HepG2 (cell line): ENCODE measurements around the gene DLL4. TPM values are rescaled to one million over a fixed set of nuclear protein-coding genes. Genes with fewer than 3 reads are reported as not detected.

ENCODE experiments used
- ARID2 ChIP-seq: sonication (generic); formaldehyde crosslinking; IDR thresholded peaks from 2 replicates; pipeline ENCODE4 v1.8.1; 2022; ENCODE audit warnings: mild to moderate bottlenecking, missing genetic modification reagents, borderline replicate concordance
- ARID4A ChIP-seq: sonication (generic); formaldehyde crosslinking; IDR thresholded peaks from 2 replicates; pipeline ENCODE4 v1.5.0; 2020; ENCODE audit warnings: mild to moderate bottlenecking, missing genetic modification reagents, borderline replicate concordance
- CREM ChIP-seq, 2 experiments: sonication (generic) in 1 of 2; formaldehyde crosslinking in 1 of 2; IDR thresholded peaks; 2 replicates each; pipeline versions ENCODE4 v1.4.0 to v1.6.1; 2016 to 2020; ENCODE audit warnings: antibody characterized with exemption in 1 of 2, mild to moderate bottlenecking in 1 of 2, missing genetic modification reagents in 1 of 2
- DMAP1 ChIP-seq: IDR thresholded peaks from 2 replicates; pipeline ENCODE4 v1.6.1; 2016
- DPF2 ChIP-seq: sonication (generic); formaldehyde crosslinking; IDR thresholded peaks from 2 replicates; pipeline ENCODE4 v1.4.0; 2020; ENCODE audit warnings: mild to moderate bottlenecking, low read depth, missing genetic modification reagents, borderline replicate concordance
- ETV6 ChIP-seq: sonication (generic); formaldehyde crosslinking; conservative IDR thresholded peaks from 2 replicates; pipeline ENCODE4 v1.4.0; 2020; ENCODE audit warnings: missing genetic modification reagents
- HDAC6 ChIP-seq: fragments of 200-600 bp; sonication (generic); IDR thresholded peaks from 2 replicates; pipeline ENCODE4 v1.7.0; 2017; ENCODE audit warnings: mild to moderate bottlenecking, antibody characterized with exemption, low read length, low read depth
- HMG20A ChIP-seq: IDR thresholded peaks from 2 replicates; pipeline ENCODE4 v1.6.1; 2016; ENCODE audit warnings: borderline replicate concordance
- MXI1 ChIP-seq: IDR thresholded peaks from 3 replicates; pipeline ENCODE4 v1.6.1; 2012; ENCODE audit warnings: low read depth, low read length, inconsistent platforms, borderline replicate concordance
- NFATC3 ChIP-seq: sonication (generic); formaldehyde crosslinking; IDR thresholded peaks from 2 replicates; pipeline ENCODE4 v1.5.1; 2020; ENCODE audit warnings: mild to moderate bottlenecking, missing genetic modification reagents
- PHF21A ChIP-seq: sonication (generic); formaldehyde crosslinking; IDR thresholded peaks from 2 replicates; pipeline ENCODE4 v1.5.0; 2020; ENCODE audit warnings: mild to moderate bottlenecking, missing genetic modification reagents
- TRIM24 ChIP-seq: sonication (generic); formaldehyde crosslinking; IDR thresholded peaks from 2 replicates; pipeline ENCODE4 v1.8.0; 2022; ENCODE audit warnings: mild to moderate bottlenecking, missing genetic modification reagents
- YY1 ChIP-seq: IDR thresholded peaks from 2 replicates; pipeline ENCODE4 v1.6.1; 2011; ENCODE audit warnings: low read length, low read depth, moderate library complexity, mild to moderate bottlenecking; ENCODE audit not compliant: insufficient read depth, insufficient replicate concordance
- ZMYM4 ChIP-seq: sonication (generic); formaldehyde crosslinking; IDR thresholded peaks from 2 replicates; pipeline ENCODE4 v1.8.1; 2023; ENCODE audit warnings: mild to moderate bottlenecking, missing genetic modification reagents
- ZNF235 ChIP-seq: sonication (generic); formaldehyde crosslinking; IDR thresholded peaks from 2 replicates; pipeline ENCODE4 v1.8.1; 2023; ENCODE audit warnings: mild to moderate bottlenecking, missing genetic modification reagents, borderline replicate concordance
- ZNF468 ChIP-seq: sonication (generic); formaldehyde crosslinking; IDR thresholded peaks from 2 replicates; pipeline ENCODE4 v1.8.0; 2022; ENCODE audit warnings: mild to moderate bottlenecking, moderate library complexity, missing genetic modification reagents
- ZNF549 ChIP-seq: sonication (generic); formaldehyde crosslinking; IDR thresholded peaks from 2 replicates; pipeline ENCODE4 v1.5.0; 2020; ENCODE audit warnings: missing genetic modification reagents
- ZNF570 ChIP-seq: sonication (generic); formaldehyde crosslinking; IDR thresholded peaks from 2 replicates; pipeline ENCODE4 v1.4.0; 2020; ENCODE audit warnings: mild to moderate bottlenecking, missing genetic modification reagents, borderline replicate concordance
- ZNF740 ChIP-seq: sonication (generic); formaldehyde crosslinking; IDR thresholded peaks from 2 replicates; pipeline ENCODE4 v1.4.0; 2020; ENCODE audit warnings: missing genetic modification reagents
- polyA plus RNA-seq, 8 experiments: library from polyadenylated mRNA; depleted of rRNA in 3 of 8; stranded (reverse) in 7 of 8; unstranded in 1 of 8; fragments of >200 nt; fragmentation: Illumina TruSeq in 4 of 8; extraction: Trizol in 4 of 8; gene quantifications; 2 replicates each; pipeline versions ENCODE4 v1.2.1 to v1.2.3, GENCODE V29; 2011 to 2016; ENCODE audit warnings: low read depth in 4 of 8, missing spikeins in 1 of 8, mixed read lengths in 1 of 8; ENCODE audit not compliant: insufficient read depth in 1 of 8
- total RNA-seq, 5 experiments: library from RNA; depleted of rRNA; stranded (reverse); fragments of >200 nt; fragmentation: Illumina TruSeq; extraction: Trizol; gene quantifications; 2 replicates each; pipeline ENCODE4 v1.2.3, GENCODE V29; 2016; ENCODE audit warnings: low read depth in 1 of 5
- TF ChIP-seq, protein P1 (sequence below): sonication (generic); formaldehyde crosslinking; IDR thresholded peaks from 2 replicates; pipeline ENCODE4 v1.5.0; 2020; ENCODE audit warnings: mild to moderate bottlenecking, missing genetic modification reagents

DLL4 gene
- total and polyA plus RNA-seq, 2 of the 13 experiments (the other 11 are each of a cell fraction or from before 2014, with no cell fraction given), result 0.20 to 0.25 TPM

DNA sequence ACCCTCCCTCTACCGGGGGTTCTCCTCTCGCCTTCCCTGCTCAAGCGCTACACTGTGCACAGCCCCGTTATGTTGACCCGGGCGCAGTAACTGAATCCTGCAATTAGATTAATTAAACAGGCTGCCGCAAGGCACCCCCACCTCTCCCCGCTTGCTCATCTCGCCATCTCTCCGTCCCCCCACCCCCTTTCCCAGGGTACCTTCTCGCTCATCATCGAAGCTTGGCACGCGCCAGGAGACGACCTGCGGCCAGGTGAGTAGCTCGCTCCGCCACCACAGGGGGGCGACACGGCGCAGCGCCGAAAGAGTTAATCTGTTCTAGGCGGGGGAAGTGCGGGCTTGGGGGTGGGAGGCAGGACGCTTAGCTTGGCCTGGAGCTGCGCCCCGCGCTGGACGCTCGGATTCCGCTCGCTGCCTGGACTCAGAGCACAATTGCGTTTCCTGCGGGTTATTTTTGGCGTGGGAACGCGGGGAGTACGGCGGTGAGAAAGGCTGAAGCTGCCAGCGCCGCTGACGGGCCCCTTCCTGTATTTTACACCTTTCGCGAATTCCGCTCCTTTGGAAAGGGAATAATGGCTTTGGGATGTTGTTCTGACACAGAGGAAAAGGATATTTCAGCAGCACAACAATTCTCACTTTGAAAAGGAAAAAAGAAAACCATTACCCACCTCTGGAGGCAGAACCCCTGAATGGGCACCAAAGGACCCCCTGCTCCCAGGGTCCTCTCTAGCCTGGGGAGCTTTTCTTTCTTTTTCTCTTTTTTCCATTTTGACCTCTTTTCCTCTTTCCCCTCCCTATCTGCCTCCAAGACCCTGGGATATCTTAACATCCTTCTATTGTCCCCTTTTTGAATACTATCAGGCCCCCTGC is 1.5 kb downstream of the DLL4 start (continued):
- peak; percentile 40; the same call in 1 of the 2 replicates for TF ChIP-seq ZNF740
- TF ChIP-seq DPF2 (CRISPR knock-in tag), result no peak
- no peak for TF ChIP-seq ZNF570
- no peak for TF ChIP-seq TRIM24 (CRISPR knock-in tag)
- TF ChIP-seq ARID2 (CRISPR knock-in tag), result 0 out of 2 replicates have a peak, but pooled peaks have one; percentile 35
- TF ChIP-seq ZMYM4 (CRISPR knock-in tag), result 0 out of 2 replicates have a peak, but pooled peaks have one; percentile 31
- TF ChIP-seq, protein P1, sequence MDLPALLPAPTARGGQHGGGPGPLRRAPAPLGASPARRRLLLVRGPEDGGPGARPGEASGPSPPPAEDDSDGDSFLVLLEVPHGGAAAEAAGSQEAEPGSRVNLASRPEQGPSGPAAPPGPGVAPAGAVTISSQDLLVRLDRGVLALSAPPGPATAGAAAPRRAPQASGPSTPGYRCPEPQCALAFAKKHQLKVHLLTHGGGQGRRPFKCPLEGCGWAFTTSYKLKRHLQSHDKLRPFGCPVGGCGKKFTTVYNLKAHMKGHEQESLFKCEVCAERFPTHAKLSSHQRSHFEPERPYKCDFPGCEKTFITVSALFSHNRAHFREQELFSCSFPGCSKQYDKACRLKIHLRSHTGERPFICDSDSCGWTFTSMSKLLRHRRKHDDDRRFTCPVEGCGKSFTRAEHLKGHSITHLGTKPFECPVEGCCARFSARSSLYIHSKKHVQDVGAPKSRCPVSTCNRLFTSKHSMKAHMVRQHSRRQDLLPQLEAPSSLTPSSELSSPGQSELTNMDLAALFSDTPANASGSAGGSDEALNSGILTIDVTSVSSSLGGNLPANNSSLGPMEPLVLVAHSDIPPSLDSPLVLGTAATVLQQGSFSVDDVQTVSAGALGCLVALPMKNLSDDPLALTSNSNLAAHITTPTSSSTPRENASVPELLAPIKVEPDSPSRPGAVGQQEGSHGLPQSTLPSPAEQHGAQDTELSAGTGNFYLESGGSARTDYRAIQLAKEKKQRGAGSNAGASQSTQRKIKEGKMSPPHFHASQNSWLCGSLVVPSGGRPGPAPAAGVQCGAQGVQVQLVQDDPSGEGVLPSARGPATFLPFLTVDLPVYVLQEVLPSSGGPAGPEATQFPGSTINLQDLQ (CRISPR knock-in tag), result no peak
- no peak for TF ChIP-seq MXI1
- TF ChIP-seq PHF21A (CRISPR knock-in tag), result peak; percentile 39; the same call in 1 of the 2 replicates
- TF ChIP-seq HDAC6, result no peak
- TF ChIP-seq ZNF468, result no peak
- TF ChIP-seq YY1, result peak; percentile 39
- TF ChIP-seq ETV6 (CRISPR knock-in tag), result no peak
- peak; percentile 46; the same call in 1 of the 2 replicates for TF ChIP-seq ARID4A (CRISPR knock-in tag)
- no peak for TF ChIP-seq ZNF549 (CRISPR knock-in tag)
- TF ChIP-seq HMG20A (CRISPR knock-in tag), result no peak
- no peak for TF ChIP-seq ZNF235 (CRISPR knock-in tag)
- TF ChIP-seq NFATC3 (CRISPR knock-in tag), result no peak
- TF ChIP-seq DMAP1 (CRISPR knock-in tag), result peak; percentile 29; the same call in 1 of the 2 replicates
- TF ChIP-seq CREM (IDR thresholded peaks at IDR 0.05), result no peak
- TF ChIP-seq CREM (CRISPR knock-in tag; IDR thresholded peaks at IDR 0.05), result no peak
